Astrocyte of the spinal cord (primary cell): Measurements from ENCODE around the gene TEK.
A peak's percentile ranks its signal among the peaks of the same experiment; 100 is the strongest.

ENCODE experiments used
- DNase-seq: peaks from one replicate; pipeline ENCODE4 v3.0.0; 2011; ENCODE audit warnings: low read depth, low spot score
- H3K4me3 ChIP-seq: 2 replicates; pipeline ENCODE4 v1.5.1; 2011; ENCODE audit warnings: low read depth, mild to moderate bottlenecking, low read length, moderate library complexity
- in situ Hi-C: cut with HindIII; loops from 2 replicates; pipeline ENCODE4 v1.10.0; 2017; ENCODE audit warnings: low sequenced_read_pairs
- TF ChIP-seq, protein P1 (sequence below): IDR thresholded peaks from 2 replicates; pipeline ENCODE4 v1.5.1; 2012; ENCODE audit warnings: low read depth, mild to moderate bottlenecking, low read length, inconsistent platforms

TEK gene

GRCh38 chr9:27118916-27119315 lies 9.9 kb downstream of the TEK start:
- H3K4me3 ChIP-seq, result no peak overlapping the region
- TF ChIP-seq, protein P1, sequence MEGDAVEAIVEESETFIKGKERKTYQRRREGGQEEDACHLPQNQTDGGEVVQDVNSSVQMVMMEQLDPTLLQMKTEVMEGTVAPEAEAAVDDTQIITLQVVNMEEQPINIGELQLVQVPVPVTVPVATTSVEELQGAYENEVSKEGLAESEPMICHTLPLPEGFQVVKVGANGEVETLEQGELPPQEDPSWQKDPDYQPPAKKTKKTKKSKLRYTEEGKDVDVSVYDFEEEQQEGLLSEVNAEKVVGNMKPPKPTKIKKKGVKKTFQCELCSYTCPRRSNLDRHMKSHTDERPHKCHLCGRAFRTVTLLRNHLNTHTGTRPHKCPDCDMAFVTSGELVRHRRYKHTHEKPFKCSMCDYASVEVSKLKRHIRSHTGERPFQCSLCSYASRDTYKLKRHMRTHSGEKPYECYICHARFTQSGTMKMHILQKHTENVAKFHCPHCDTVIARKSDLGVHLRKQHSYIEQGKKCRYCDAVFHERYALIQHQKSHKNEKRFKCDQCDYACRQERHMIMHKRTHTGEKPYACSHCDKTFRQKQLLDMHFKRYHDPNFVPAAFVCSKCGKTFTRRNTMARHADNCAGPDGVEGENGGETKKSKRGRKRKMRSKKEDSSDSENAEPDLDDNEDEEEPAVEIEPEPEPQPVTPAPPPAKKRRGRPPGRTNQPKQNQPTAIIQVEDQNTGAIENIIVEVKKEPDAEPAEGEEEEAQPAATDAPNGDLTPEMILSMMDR, result no peak
- DNase-seq, result peak; percentile 77
- in situ Hi-C loops, result no loop called here

GRCh38 chr9:27124151-27124550 lies 15.1 kb downstream of the TEK start:
- in situ Hi-C loops, result no loop called here
- DNase-seq, result no peak
- TF ChIP-seq, protein P1, result no peak
- H3K4me3 ChIP-seq, result no peak overlapping the region

GRCh38 chr9:27125030-27125429 lies 16.0 kb downstream of the TEK start:
- H3K4me3 ChIP-seq, result no peak overlapping the region
- TF ChIP-seq, protein P1, result no peak
- in situ Hi-C loops, result no loop called here
- DNase-seq, result peak; percentile 95

- in situ Hi-C loops, result no loop called here
- TF ChIP-seq, protein P1, result no peak
- peak; percentile 37 for DNase-seq
- H3K4me3 ChIP-seq, result no peak overlapping the region
Observed at GRCh38 chr9:27125936-27126335, 16.9 kb downstream of the TEK start.

DNA sequence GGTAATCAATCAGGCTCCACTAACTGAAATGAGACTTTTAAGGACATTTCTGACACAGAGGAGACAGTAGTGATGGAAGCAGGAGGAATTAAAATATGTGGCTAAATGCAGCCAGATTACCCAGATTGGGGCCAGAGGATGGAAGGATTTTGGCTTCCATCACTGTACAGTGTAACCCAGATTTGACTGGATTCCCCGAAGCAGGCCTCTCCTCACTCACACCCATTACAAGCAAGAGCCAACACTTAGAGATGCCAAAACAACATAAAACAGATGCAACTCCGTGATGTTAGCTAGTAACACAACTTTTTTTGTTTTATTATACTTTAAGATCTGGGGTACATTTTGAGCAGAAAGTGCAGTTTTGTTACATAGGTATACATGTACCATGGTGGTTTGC lies 17.6 kb downstream of the TEK start:
- in situ Hi-C loops, result no loop called here
- TF ChIP-seq, protein P1, result no peak
- no peak for DNase-seq

DNA sequence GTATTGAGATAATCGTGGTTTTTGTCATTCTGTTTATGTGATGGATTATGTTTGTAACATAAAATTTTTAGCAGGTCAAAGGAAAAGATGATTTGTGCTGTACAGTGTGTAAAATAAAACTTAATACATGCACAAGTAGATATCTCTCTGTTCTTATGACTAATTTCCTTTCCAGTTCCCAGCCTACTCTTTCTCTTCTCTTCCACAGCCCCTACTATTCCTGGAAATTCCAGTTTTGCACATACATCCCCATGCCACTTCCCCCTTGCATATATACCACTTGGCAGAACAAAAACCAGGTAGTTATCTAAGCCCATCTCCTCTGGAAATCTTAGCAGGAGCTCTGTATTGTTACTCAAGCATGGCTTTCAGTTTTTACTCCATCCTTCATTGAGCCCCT lies 20.2 kb downstream of the TEK start:
- TF ChIP-seq, protein P1, result no peak
- in situ Hi-C loops, result no loop called here
- H3K4me3 ChIP-seq, result no peak overlapping the region
- no peak for DNase-seq

More for the DNA sequence above, 17.6 kb downstream of the TEK start:
- no peak overlapping the region for H3K4me3 ChIP-seq

DNA sequence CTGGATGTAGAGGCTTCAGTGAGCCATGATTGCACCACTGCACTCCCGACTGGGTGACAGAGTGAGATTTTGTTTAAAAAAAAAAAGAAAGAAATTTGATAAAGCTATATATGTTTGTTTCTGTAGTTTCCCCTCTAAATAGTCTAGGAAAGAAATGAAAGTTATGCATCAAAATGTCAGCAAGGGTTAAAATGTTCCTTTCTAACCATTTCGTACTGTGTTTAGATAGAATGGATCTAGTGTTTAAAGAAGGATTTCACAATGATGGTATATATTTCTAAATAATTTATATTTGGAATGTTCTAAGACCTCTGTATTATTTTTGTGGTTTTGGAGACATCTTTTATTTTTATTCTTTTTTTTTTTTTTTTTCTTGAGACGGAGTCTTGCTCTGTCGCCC lies 22.7 kb downstream of the TEK start:
- TF ChIP-seq, protein P1, result no peak
- in situ Hi-C loops, result no loop called here
- DNase-seq, result no peak
- no peak overlapping the region for H3K4me3 ChIP-seq
